ENCODE results near the gene MEGF11.

DNA sequence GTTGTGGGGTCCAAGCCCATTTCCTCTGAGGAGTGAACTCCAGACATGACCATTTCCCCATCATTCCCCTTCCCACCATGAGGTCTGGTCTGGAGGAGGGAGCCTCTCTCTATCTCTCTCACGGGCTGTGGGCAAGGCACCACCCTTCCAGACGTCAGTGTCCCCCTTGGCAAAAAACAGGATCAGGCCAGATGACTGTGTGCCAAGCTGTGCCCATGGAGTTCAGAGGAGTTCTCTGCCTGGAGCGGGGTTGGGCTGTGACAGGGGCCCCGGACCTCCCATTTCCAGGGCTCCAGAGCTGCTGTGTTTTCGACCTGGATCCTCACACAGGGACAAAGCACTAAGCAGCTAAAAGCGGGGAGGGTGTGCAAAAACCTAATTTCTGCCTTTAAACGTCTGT lies 259.8 kb downstream of the MEGF11 start:
- TF ChIP-seq, protein P1, sequence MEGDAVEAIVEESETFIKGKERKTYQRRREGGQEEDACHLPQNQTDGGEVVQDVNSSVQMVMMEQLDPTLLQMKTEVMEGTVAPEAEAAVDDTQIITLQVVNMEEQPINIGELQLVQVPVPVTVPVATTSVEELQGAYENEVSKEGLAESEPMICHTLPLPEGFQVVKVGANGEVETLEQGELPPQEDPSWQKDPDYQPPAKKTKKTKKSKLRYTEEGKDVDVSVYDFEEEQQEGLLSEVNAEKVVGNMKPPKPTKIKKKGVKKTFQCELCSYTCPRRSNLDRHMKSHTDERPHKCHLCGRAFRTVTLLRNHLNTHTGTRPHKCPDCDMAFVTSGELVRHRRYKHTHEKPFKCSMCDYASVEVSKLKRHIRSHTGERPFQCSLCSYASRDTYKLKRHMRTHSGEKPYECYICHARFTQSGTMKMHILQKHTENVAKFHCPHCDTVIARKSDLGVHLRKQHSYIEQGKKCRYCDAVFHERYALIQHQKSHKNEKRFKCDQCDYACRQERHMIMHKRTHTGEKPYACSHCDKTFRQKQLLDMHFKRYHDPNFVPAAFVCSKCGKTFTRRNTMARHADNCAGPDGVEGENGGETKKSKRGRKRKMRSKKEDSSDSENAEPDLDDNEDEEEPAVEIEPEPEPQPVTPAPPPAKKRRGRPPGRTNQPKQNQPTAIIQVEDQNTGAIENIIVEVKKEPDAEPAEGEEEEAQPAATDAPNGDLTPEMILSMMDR (conservative IDR thresholded peaks at IDR 0.05 in 1 of 2, IDR thresholded peaks at IDR 0.05 in 1 of 2; ENCODE audit: low read depth in 1 of 2, low read length in 2 of 2): no peak
- no peak for TF ChIP-seq EZH2 (IDR thresholded peaks at IDR 0.05; ENCODE audit: low read length, missing control alignments)
